ENCODE data around the gene CNOT1. TPM values are rescaled to one million over a fixed set of nuclear protein-coding genes. Genes with fewer than 3 reads are reported as not detected.

Gene CNOT1
- total RNA-seq, 1 donor from 2014 or later: 64.1 TPM

DNA sequence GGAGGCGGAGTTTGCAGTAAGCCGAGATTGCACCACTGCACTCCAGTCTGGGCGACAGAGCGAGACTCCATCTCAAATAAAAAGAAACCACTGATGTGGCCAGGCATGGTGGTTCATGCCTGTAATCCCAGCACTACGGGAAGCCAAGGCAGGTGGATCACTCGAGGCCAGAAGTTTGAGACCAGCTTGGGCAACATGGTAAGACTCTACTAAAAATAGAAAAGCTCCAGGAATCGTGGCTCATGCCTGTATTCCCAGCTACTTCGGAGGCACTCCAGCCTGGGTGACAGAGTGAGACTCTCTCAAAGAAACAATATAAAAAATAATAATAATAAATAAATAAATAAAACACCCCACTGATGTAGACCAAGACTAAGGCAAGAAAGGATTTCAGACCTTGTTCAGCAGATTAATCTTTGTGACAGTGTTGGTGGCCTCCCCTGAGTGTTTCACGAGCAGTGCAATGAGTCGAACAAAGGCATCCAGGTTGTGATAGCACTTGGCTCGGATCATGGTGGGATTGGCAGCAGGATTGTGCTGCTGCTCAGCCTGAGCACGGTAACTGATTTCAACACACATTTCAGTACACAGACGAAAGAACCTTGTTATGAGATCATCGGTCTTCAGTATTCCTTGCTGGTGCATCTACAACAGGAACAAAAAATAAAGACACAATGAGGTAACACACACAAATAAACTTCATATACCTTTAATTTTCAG, 95.7 kb downstream of the CNOT1 start:
- H3K4me3 ChIP-seq: no peak overlapping the region
- peak; percentile 44 for DNase-seq
- peaks cover 94% of the 10 kb centered on the region for H3K36me3 ChIP-seq
- peak overlapping the region; percentile 61 for H3K27ac ChIP-seq (replicated peaks)
- no peaks in the 10 kb centered on the region for H3K27me3 ChIP-seq (ENCODE audit: low read depth)
- TF ChIP-seq, protein P1, sequence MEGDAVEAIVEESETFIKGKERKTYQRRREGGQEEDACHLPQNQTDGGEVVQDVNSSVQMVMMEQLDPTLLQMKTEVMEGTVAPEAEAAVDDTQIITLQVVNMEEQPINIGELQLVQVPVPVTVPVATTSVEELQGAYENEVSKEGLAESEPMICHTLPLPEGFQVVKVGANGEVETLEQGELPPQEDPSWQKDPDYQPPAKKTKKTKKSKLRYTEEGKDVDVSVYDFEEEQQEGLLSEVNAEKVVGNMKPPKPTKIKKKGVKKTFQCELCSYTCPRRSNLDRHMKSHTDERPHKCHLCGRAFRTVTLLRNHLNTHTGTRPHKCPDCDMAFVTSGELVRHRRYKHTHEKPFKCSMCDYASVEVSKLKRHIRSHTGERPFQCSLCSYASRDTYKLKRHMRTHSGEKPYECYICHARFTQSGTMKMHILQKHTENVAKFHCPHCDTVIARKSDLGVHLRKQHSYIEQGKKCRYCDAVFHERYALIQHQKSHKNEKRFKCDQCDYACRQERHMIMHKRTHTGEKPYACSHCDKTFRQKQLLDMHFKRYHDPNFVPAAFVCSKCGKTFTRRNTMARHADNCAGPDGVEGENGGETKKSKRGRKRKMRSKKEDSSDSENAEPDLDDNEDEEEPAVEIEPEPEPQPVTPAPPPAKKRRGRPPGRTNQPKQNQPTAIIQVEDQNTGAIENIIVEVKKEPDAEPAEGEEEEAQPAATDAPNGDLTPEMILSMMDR (IDR thresholded peaks at IDR 0.05; ENCODE audit: borderline replicate concordance): no peak
- H3K9me3 ChIP-seq (replicated peaks): no peaks in the 10 kb centered on the region
- peaks cover 52% of the 10 kb centered on the region for H3K4me1 ChIP-seq
- intact Hi-C loops (cut with micrococcal nuclease): loop anchor here (10.0 kb wide), 1 partner anchor 51 kb away; no protein-coding TSS in a partner anchor

DNA sequence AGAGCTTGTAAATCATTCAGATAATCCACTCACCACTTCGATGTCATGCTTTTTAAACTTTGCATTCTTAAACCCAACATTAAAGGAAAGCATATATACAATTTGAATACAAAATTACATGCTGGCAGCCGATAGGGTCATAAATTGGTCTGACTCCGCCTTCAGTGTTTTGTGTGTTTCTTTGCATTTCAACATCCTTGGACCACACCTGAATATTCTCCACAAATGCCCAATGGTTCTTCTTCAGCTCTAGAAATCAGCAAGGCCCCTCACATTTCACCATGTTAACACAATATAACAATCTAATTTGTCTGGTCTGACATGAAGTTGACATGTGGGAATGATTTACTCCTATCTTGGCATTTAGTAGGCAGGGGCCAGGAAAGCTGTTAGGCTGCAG, 97.2 kb downstream of the CNOT1 start:
- Histone ChIP-seq H3K27me3 (ENCODE audit: low read depth) (no peaks in the 10 kb centered on the region), H3K36me3 (peaks cover 94% of the 10 kb centered on the region), H3K9me3 (replicated peaks) (no peaks in the 10 kb centered on the region), H3K4me3 (no peak overlapping the region), H3K27ac (replicated peaks) (no peak overlapping the region), H3K4me1 (peaks cover 38% of the 10 kb centered on the region)
- no peak for DNase-seq
- intact Hi-C loops (cut with micrococcal nuclease): loop anchor here (10.0 kb wide), 1 partner anchor 52 kb away; no protein-coding TSS in a partner anchor
- TF ChIP-seq, protein P1 (IDR thresholded peaks at IDR 0.05; ENCODE audit: borderline replicate concordance): no peak

DNA sequence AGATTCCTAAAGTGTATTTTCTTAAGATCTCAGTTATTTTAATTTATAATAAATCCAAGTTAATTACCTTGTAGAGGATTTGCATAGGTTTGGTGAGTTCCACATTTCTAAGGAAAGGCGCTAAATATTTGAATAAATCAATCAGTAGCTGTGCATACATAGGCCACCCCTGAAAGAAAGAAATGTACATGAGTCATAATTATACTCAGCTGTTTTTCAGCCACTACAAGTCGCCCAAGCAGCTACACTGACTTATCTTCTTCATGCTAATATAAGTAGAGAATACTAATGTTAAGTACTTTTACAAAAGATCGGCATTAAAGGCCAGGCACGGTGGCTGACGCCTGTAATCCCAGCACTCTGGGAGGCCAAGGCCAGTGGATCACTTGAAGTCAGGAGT, 99.4 kb downstream of the CNOT1 start:
- peaks cover 17% of the 10 kb centered on the region for H3K4me1 ChIP-seq
- no peak for DNase-seq
- H3K4me3 ChIP-seq: no peak overlapping the region
- H3K36me3 ChIP-seq: peaks cover 94% of the 10 kb centered on the region
- H3K27ac ChIP-seq (replicated peaks): no peak overlapping the region
- no peaks in the 10 kb centered on the region for H3K9me3 ChIP-seq (replicated peaks)
- intact Hi-C loops (cut with micrococcal nuclease): loop anchor here (10.0 kb wide), 1 partner anchor 55 kb away; no protein-coding TSS in a partner anchor
- TF ChIP-seq, protein P1 (IDR thresholded peaks at IDR 0.05; ENCODE audit: borderline replicate concordance): no peak
- no peaks in the 10 kb centered on the region for H3K27me3 ChIP-seq (ENCODE audit: low read depth)

DNA sequence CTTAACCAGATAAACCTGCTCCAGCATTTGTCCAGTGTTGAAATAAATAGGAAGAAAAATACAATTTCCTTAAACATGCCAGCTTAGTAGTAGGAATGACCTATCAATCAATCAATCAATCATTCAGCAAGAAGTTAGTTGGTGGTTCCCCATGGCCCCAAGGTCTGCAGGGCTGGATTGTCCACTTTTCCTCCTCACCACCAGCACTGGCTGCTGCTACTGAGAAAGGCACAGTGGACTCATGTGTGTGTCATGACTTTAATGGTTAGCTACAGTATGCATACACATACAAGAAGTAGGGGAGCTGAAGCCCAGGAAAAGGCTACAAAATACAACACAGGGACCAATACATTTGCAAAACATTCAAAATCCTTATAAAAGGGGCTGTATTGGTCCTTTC, 109.9 kb downstream of the CNOT1 start:
- Histone ChIP-seq H3K27ac (replicated peaks) (no peak overlapping the region), H3K36me3 (peaks cover 83% of the 10 kb centered on the region), H3K4me3 (no peak overlapping the region), H3K9me3 (replicated peaks) (no peaks in the 10 kb centered on the region), H3K4me1 (peaks cover 18% of the 10 kb centered on the region), H3K27me3 (ENCODE audit: low read depth) (no peaks in the 10 kb centered on the region)
- TF ChIP-seq, protein P1 (IDR thresholded peaks at IDR 0.05; ENCODE audit: borderline replicate concordance): no peak
- intact Hi-C loops (cut with micrococcal nuclease): no loop called here
- no peak for DNase-seq

DNA sequence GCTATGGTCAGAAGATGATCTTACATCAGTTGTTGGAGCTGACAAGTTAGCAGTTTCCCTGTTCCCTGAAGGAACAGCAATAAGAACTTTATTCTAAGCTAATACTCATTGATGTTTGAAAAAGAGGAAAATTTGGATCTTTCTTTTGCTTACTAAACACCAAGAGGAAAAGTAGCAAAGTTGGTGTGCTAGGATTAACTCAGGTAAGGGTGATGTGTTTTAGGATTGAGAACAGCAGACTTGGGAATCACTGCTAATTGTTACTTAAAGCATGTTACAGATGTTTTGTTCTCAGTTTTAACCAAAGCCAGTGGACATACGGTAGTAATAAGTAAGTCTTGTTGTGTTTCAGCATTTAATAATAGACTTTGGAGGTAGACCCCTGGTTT, 110.7 kb downstream of the CNOT1 start:
- DNase-seq: no peak
- H3K27ac ChIP-seq (replicated peaks): no peak overlapping the region
- TF ChIP-seq, protein P1 (IDR thresholded peaks at IDR 0.05; ENCODE audit: borderline replicate concordance): no peak
- H3K4me1 ChIP-seq: peaks cover 26% of the 10 kb centered on the region
- H3K4me3 ChIP-seq: no peak overlapping the region
- intact Hi-C loops (cut with micrococcal nuclease): no loop called here
- no peaks in the 10 kb centered on the region for H3K27me3 ChIP-seq (ENCODE audit: low read depth)
- H3K36me3 ChIP-seq: peaks cover 76% of the 10 kb centered on the region
- no peaks in the 10 kb centered on the region for H3K9me3 ChIP-seq (replicated peaks)
